Upper lobe of right lung (tissue), 1 donor: Measurements from ENCODE around the gene CNDP1. TPM values are rescaled to one million over a fixed set of nuclear protein-coding genes. Genes with fewer than 3 reads are reported as not detected.

Experiments
- ATAC-seq: fragments of 200-7000 bp; cut with Tn5 transposase; one replicate; pipeline ENCODE4 v1.9.1; 2020; ENCODE audit warnings: mild to moderate bottlenecking, moderate library complexity
- DNase-seq: peaks from one replicate; pipeline ENCODE4 v3.0.0-alpha.2; 2020
- H3K27ac ChIP-seq: fragments of 200-600 bp; one replicate; pipeline ENCODE4 v1.8.0; 2022
- H3K27me3 ChIP-seq: fragments of 200-600 bp; one replicate; pipeline ENCODE4 v1.8.0; 2022; ENCODE audit warnings: mild to moderate bottlenecking
- H3K36me3 ChIP-seq: fragments of 200-600 bp; one replicate; pipeline ENCODE4 v1.8.0; 2022
- H3K4me1 ChIP-seq: fragments of 200-600 bp; one replicate; pipeline ENCODE4 v1.8.0; 2022
- H3K4me3 ChIP-seq: fragments of 200-600 bp; one replicate; pipeline ENCODE4 v1.8.0; 2022; ENCODE audit warnings: mild to moderate bottlenecking
- H3K9me3 ChIP-seq: fragments of 200-600 bp; one replicate; pipeline ENCODE4 v1.8.0; 2022
- intact Hi-C: fragments of 100-400 bp; cut with DNase I; formaldehyde crosslinking; loops from one replicate; pipeline ENCODE4 v1.11.0; 2022
- total RNA-seq: library from RNA; stranded (reverse); fragmentation: NEBNext Ultra II Directional; extraction: Animal tissue kit (Norgen Biotek cat#: 25700); gene quantifications from one replicate; pipeline ENCODE4 v1.2.1, GENCODE V29; 2021
- TF ChIP-seq, protein P1 (sequence below): fragments of 200-600 bp; IDR thresholded peaks from one replicate; pipeline ENCODE4 v1.8.0; 2022; ENCODE audit warnings: antibody characterized with exemption
- donor health status: DM: no; HTN: yes; CAD: no; lungs with severe emphysema.

CNDP1 gene
- total RNA-seq, 1 donor from 2014 or later = not detected

DNA sequence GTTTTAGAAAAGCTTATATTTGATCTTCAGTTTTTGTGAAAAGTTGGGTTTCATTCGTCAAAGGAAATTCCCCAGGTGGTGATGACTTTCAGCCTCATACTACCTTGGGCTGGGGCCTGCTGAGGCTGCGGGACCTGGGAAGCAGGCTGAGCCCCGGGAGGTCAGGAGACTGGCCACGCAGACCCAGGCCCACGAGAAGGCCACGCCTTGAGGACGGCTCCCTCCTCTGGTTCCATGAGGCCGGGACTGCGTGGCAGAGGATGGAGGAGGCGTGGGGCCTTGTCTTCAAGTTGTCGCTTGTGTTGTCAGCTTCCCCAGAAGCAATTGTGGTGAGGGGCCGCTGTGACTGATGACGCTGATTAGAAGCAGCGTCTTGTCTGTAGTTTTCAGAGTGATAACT is 26.4 kb upstream of the CNDP1 start:
- no peak for ATAC-seq
- no peak overlapping the region for H3K4me3 ChIP-seq
- TF ChIP-seq, protein P1, sequence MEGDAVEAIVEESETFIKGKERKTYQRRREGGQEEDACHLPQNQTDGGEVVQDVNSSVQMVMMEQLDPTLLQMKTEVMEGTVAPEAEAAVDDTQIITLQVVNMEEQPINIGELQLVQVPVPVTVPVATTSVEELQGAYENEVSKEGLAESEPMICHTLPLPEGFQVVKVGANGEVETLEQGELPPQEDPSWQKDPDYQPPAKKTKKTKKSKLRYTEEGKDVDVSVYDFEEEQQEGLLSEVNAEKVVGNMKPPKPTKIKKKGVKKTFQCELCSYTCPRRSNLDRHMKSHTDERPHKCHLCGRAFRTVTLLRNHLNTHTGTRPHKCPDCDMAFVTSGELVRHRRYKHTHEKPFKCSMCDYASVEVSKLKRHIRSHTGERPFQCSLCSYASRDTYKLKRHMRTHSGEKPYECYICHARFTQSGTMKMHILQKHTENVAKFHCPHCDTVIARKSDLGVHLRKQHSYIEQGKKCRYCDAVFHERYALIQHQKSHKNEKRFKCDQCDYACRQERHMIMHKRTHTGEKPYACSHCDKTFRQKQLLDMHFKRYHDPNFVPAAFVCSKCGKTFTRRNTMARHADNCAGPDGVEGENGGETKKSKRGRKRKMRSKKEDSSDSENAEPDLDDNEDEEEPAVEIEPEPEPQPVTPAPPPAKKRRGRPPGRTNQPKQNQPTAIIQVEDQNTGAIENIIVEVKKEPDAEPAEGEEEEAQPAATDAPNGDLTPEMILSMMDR = no peak
- H3K9me3 ChIP-seq = no peaks in the 10 kb centered on the region
- peaks cover 98% of the 10 kb centered on the region for H3K36me3 ChIP-seq
- intact Hi-C loops = no loop called here
- no peak for DNase-seq
- no peak overlapping the region for H3K27ac ChIP-seq
- no peaks in the 10 kb centered on the region for H3K4me1 ChIP-seq
- H3K27me3 ChIP-seq = no peaks in the 10 kb centered on the region

DNA sequence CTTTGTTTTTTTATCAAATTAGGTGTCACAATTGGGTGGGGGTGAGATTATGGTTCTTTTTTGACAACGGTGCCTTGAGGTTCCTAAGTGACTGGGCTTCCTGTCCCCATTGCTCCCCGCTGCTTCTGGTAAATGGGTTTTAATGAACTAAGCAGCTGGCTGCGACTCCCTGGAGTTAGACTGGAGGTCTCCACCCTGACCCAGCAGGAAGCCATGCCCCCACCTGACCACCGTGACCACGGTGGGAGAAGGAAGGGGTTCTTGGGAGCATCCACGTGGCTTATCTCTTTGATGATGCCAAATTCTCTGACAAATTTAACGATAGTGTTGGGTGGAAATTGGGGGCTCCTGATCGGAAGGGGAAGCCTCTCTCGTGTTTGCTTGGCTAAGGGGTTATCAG is 25.9 kb upstream of the CNDP1 start:
- Histone ChIP-seq H3K9me3 (no peaks in the 10 kb centered on the region), H3K4me3 (no peak overlapping the region), H3K4me1 (no peaks in the 10 kb centered on the region), H3K27ac (no peak overlapping the region), H3K36me3 (peaks cover 98% of the 10 kb centered on the region), H3K27me3 (no peaks in the 10 kb centered on the region)
- ATAC-seq (no peak), DNase-seq (no peak)
- TF ChIP-seq, protein P1 = no peak
- intact Hi-C loops = no loop called here

DNA sequence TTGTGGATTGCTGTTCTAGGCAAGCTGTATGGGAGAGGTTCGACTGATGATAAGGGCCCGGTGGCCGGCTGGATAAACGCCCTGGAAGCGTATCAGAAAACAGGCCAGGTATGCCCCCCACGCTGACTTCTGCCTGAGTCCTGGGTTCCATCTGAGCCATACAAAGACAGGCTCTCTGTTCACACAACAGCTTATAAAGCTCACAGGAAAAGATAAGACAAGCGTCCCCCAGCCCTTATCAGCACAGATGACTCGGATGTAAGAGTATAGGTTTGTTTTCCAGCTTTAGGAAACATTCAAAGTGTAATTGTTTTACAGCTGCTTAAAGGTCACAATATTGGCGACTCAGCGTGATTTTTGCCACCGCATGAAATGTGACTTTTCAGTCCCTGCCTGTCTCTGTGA is 25.5 kb upstream of the CNDP1 start:
- TF ChIP-seq, protein P1 = no peak
- intact Hi-C loops = no loop called here
- no peak overlapping the region for H3K27ac ChIP-seq
- no peaks in the 10 kb centered on the region for H3K9me3 ChIP-seq
- H3K4me3 ChIP-seq = no peak overlapping the region
- H3K36me3 ChIP-seq = peaks cover 100% of the 10 kb centered on the region
- H3K4me1 ChIP-seq = no peaks in the 10 kb centered on the region
- no peaks in the 10 kb centered on the region for H3K27me3 ChIP-seq
- ATAC-seq = no peak
- no peak for DNase-seq

DNA sequence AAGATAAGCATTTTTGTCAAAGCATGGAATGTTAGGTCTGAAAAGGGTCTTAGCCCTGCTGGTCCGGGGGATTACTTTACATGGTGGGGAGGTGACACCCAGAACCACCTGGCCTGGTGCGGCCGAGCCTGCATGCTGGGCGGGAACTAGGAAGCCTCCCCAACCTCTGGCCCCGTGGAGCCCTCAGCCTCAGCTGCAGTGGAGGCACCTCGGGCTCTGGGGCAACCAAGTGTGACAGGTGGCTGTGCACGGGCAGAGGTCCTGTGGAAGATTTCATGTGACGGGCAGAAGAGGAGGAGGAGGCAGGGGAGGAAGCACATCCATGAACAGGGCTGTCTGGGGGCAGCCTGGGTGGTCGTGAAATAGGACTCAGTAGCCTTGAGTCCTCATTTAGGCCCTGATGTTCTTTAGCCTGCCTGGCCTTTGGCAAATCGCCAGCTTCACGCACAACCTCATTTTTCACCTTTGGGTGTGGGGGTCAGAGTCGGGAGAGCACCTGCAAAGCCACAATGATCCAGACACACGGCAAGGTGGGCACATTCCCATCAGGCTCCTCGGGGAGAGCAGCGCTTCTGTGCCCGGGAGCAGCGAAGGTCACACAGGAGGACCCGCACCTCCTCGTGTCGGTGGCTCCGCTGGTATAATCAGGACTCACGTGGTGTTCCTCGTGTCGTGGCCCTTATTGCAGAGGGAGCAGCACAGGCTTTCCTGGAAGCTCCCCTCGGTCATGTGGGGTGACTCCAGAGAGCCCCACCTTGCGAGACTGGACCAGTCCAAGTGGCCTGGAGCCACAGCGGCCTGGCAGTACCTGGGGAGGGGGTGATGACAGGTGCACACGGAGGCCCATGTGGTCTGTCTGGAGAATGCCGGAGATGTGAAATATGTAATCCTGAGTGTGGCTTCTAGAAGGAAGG is 24.2 kb upstream of the CNDP1 start:
- Histone ChIP-seq H3K4me3 (no peak overlapping the region), H3K36me3 (peaks cover 96% of the 10 kb centered on the region), H3K9me3 (no peaks in the 10 kb centered on the region), H3K27ac (no peak overlapping the region), H3K4me1 (no peaks in the 10 kb centered on the region), H3K27me3 (no peaks in the 10 kb centered on the region)
- TF ChIP-seq, protein P1 = no peak
- ATAC-seq (no peak), DNase-seq (no peak)
- intact Hi-C loops = no loop called here

DNA sequence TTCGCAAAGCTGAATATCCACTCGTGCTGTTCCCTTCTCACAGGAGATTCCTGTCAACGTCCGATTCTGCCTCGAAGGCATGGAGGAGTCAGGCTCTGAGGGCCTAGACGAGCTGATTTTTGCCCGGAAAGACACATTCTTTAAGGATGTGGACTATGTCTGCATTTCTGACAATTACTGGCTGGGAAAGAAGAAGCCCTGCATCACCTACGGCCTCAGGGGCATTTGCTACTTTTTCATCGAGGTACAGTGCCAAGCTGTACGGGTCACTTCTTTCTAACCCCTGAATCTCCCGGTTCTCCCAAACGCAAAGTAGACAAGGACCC is 23.6 kb upstream of the CNDP1 start:
- Histone ChIP-seq H3K36me3 (peaks cover 94% of the 10 kb centered on the region), H3K4me1 (no peaks in the 10 kb centered on the region), H3K9me3 (no peaks in the 10 kb centered on the region), H3K27ac (no peak overlapping the region), H3K4me3 (no peak overlapping the region), H3K27me3 (no peaks in the 10 kb centered on the region)
- intact Hi-C loops = no loop called here
- DNase-seq (no peak), ATAC-seq (no peak)
- TF ChIP-seq, protein P1 = no peak
